Mucosa of descending colon (tissue), 3 donors: ENCODE data around the gene TTBK1. TPM values are rescaled to one million over a fixed set of nuclear protein-coding genes. Genes with fewer than 3 reads are reported as not detected.

ENCODE experiments used
- ATAC-seq: fragments of 200-7000 bp; cut with Tn5 transposase; one replicate; pipeline ENCODE4 v1.9.1; 2020; ENCODE audit warnings: mild to moderate bottlenecking, moderate library complexity
- DNase-seq, 3 donors: peaks; one replicate each; pipeline ENCODE4 v3.0.0-alpha.2; 2020
- H3K36me3 ChIP-seq: fragments of 200-600 bp; one replicate; pipeline ENCODE4 v1.8.0; 2021; ENCODE audit warnings: low read depth, mild to moderate bottlenecking
- H3K4me1 ChIP-seq: fragments of 200-600 bp; one replicate; pipeline ENCODE4 v1.8.0; 2021; ENCODE audit warnings: low read depth, mild to moderate bottlenecking
- H3K4me3 ChIP-seq: fragments of 200-600 bp; one replicate; pipeline ENCODE4 v1.8.0; 2021; ENCODE audit warnings: mild to moderate bottlenecking
- H3K9me3 ChIP-seq: fragments of 200-600 bp; one replicate; pipeline ENCODE4 v1.8.0; 2021; ENCODE audit warnings: mild to moderate bottlenecking
- intact Hi-C, 2 donors: fragments of 100-400 bp; cut with DNase I in 1 of 2; cut with micrococcal nuclease in 1 of 2; formaldehyde crosslinking; loops; one replicate each; pipeline versions ENCODE4 v1.11.0 to v1.11.1; 2022; cut with DNase I, micrococcal nuclease
- total RNA-seq, 3 donors: library from RNA; stranded (reverse); fragmentation: NEBNext Ultra II Directional in 2 of 3; extraction: Animal tissue kit (Norgen Biotek cat#: 25700) in 2 of 3; gene quantifications; one replicate each; pipeline versions ENCODE4 v1.2.1 to v1.2.4, GENCODE V29; 2021 to 2023
- TF ChIP-seq, protein P1 (sequence below): fragments of 200-600 bp; IDR thresholded peaks from one replicate; pipeline ENCODE4 v1.8.0; 2022; ENCODE audit warnings: antibody characterized with exemption, mild to moderate bottlenecking
- donor health status: DM: no; HTN: no; CAD: no; lungs with moderate emphysema.
- donor health status: DM: no; HTN: no; CAD: no.
- donor health status: DM: no; HTN: yes; CAD: no.

The TTBK1 gene
- total RNA-seq, 3 donors from 2014 or later: 0.24 to 0.95 (median 0.93) TPM

DNA sequence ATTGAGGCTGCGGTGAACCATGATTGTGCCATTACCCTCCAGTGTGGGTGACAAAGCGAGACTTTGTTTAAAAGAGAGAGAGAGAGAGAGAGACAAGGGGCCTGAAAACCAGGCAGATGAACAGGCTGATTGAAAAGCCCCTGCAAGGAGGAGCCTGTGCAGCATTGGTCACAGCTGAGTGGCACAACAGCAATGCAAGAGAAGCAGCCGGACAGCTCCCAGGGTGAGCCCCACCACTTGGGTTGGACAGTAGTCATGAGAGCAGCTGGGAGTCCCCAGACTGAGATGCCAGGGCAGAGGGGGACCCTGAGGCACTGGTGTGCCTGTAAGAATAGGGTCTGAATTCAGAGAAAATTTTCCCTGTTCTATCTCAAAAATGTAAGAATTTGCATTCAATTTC, 24.2 kb upstream of the TTBK1 start:
- no peak overlapping the region for H3K4me3 ChIP-seq
- H3K4me1 ChIP-seq: no peaks in the 10 kb centered on the region
- TF ChIP-seq, protein P1, sequence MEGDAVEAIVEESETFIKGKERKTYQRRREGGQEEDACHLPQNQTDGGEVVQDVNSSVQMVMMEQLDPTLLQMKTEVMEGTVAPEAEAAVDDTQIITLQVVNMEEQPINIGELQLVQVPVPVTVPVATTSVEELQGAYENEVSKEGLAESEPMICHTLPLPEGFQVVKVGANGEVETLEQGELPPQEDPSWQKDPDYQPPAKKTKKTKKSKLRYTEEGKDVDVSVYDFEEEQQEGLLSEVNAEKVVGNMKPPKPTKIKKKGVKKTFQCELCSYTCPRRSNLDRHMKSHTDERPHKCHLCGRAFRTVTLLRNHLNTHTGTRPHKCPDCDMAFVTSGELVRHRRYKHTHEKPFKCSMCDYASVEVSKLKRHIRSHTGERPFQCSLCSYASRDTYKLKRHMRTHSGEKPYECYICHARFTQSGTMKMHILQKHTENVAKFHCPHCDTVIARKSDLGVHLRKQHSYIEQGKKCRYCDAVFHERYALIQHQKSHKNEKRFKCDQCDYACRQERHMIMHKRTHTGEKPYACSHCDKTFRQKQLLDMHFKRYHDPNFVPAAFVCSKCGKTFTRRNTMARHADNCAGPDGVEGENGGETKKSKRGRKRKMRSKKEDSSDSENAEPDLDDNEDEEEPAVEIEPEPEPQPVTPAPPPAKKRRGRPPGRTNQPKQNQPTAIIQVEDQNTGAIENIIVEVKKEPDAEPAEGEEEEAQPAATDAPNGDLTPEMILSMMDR: no peak
- no peaks in the 10 kb centered on the region for H3K9me3 ChIP-seq
- H3K36me3 ChIP-seq: no peaks in the 10 kb centered on the region
- DNase-seq: no peak
- intact Hi-C loops: no loop called here
- no peak for ATAC-seq

- Histone ChIP-seq H3K4me1 (peaks cover under 1% of the 10 kb centered on the region), H3K4me3 (no peak overlapping the region), H3K36me3 (no peaks in the 10 kb centered on the region), H3K9me3 (no peaks in the 10 kb centered on the region)
- intact Hi-C loops: no loop called here
- ATAC-seq (no peak), DNase-seq (no peak)
- TF ChIP-seq, protein P1: no peak
Measured at GRCh38 chr6:43219814-43220213, 23.5 kb upstream of the TTBK1 start.

- intact Hi-C loops: no loop called here
- Histone ChIP-seq H3K9me3 (no peaks in the 10 kb centered on the region), H3K4me1 (peaks cover 2% of the 10 kb centered on the region), H3K4me3 (no peak overlapping the region), H3K36me3 (no peaks in the 10 kb centered on the region)
- TF ChIP-seq, protein P1: no peak
- DNase-seq (no peak), ATAC-seq (no peak)
Measured at GRCh38 chr6:43220439-43220951, 22.8 kb upstream of the TTBK1 start.

- TF ChIP-seq, protein P1: no peak
- peaks cover 2% of the 10 kb centered on the region for H3K4me1 ChIP-seq
- no peaks in the 10 kb centered on the region for H3K36me3 ChIP-seq
- intact Hi-C loops: no loop called here
- no peaks in the 10 kb centered on the region for H3K9me3 ChIP-seq
- no peak for DNase-seq
- H3K4me3 ChIP-seq: no peak overlapping the region
- ATAC-seq: no peak
Measured at GRCh38 chr6:43221046-43221972, 22.0 kb upstream of the TTBK1 start.

DNA sequence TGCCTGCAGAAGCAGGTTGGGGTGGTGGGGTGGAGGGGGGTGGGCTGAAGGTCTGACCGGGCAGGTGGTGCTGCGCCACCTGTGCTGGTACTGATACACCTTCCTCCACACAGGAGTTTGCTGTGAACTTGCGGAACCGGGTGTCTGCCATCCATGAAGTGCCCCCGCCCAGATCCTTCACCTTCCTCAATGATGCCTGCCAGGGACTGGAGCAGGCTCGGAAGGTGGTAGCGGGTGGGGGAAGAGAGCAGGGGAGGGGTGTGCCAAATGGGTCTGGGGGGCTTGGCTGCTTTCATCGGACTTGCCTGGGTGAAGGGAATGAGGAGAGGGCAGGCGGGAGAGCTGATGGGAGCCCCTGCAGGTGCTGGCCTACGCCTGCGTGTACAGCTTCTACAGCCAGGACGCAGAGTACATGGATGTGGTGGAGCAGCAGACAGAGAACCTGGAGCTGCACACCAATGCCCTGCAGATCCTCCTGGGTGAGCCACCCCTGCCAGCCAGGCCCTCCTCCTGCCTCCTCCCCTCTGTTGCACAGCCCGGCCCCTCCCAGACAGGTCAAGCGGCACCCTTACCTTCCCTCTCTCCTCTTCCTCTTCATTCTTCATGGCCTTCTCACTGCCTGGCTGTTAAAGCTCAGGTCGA, 20.7 kb upstream of the TTBK1 start:
- Histone ChIP-seq H3K4me3 (no peak overlapping the region), H3K9me3 (no peaks in the 10 kb centered on the region), H3K36me3 (no peaks in the 10 kb centered on the region), H3K4me1 (peaks cover 2% of the 10 kb centered on the region)
- DNase-seq (no peak), ATAC-seq (peak; percentile 5)
- TF ChIP-seq, protein P1: no peak
- intact Hi-C loops: no loop called here
